Measurements from ENCODE around the gene TNFRSF18.

- TF ChIP-seq CTCF (IDR thresholded peaks at IDR 0.05; ENCODE audit: borderline replicate concordance, extremely low read depth, low read length, poor library complexity, severe bottlenecking), result no peak
- no peak for TF ChIP-seq EZH2 (IDR thresholded peaks at IDR 0.05; ENCODE audit: borderline replicate concordance, low read depth, low read length, severe bottlenecking)
Observed at GRCh38 chr1:1236176-1236763, 29.9 kb upstream of the TNFRSF18 start.
